Hepatocyte (in vitro differentiated cells): ENCODE data around the gene LDLRAP1. TPM values are rescaled to one million over a fixed set of nuclear protein-coding genes. Genes with fewer than 3 reads are reported as not detected.

Experiments
- DNase-seq: peaks from one replicate; pipeline ENCODE4 v3.0.0-alpha.2; 2016; ENCODE audit warnings: low spot score
- H2AFZ ChIP-seq: fragments of 200-600 bp; sonication (generic); 2 replicates; pipeline ENCODE4 v1.6.0; 2016; ENCODE audit warnings: antibody characterized with exemption, mild to moderate bottlenecking
- H3K27ac ChIP-seq: fragments of 200-600 bp; sonication (generic); 2 replicates; pipeline ENCODE4 v1.5.1; 2016; ENCODE audit warnings: mild to moderate bottlenecking
- H3K27me3 ChIP-seq: fragments of 200-600 bp; sonication (generic); 2 replicates; pipeline ENCODE4 v1.6.1; 2016
- H3K36me3 ChIP-seq: fragments of 200-600 bp; sonication (generic); replicated peaks from 2 replicates; pipeline ENCODE4 v1.5.1; 2016; ENCODE audit warnings: low read depth; ENCODE audit not compliant: insufficient read depth
- H3K4me1 ChIP-seq: fragments of 200-600 bp; sonication (generic); 2 replicates; pipeline ENCODE4 v1.5.1; 2016; ENCODE audit warnings: mild to moderate bottlenecking, moderate library complexity; ENCODE audit not compliant: insufficient read depth
- H3K4me2 ChIP-seq: fragments of 200-600 bp; sonication (generic); 2 replicates; pipeline ENCODE4 v1.6.0; 2016
- H3K4me3 ChIP-seq: fragments of 200-600 bp; sonication (generic); 2 replicates; pipeline ENCODE4 v1.5.1; 2016; ENCODE audit warnings: mild to moderate bottlenecking
- H3K79me2 ChIP-seq: fragments of 200-600 bp; sonication (generic); 2 replicates; pipeline ENCODE4 v1.6.0; 2017; ENCODE audit warnings: mild to moderate bottlenecking
- H3K9me2 ChIP-seq: fragments of 200-600 bp; sonication (generic); replicated peaks from 2 replicates; pipeline ENCODE4 v1.6.0; 2017; ENCODE audit warnings: mild to moderate bottlenecking; ENCODE audit not compliant: insufficient read depth
- H3K9me3 ChIP-seq: fragments of 200-600 bp; sonication (generic); 2 replicates; pipeline ENCODE4 v1.5.1; 2016; ENCODE audit warnings: low read depth, mild to moderate bottlenecking
- H4K20me1 ChIP-seq: fragments of 200-600 bp; sonication (generic); 2 replicates; pipeline ENCODE4 v1.6.0; 2016; ENCODE audit warnings: mild to moderate bottlenecking; ENCODE audit not compliant: insufficient read depth, poor library complexity, severe bottlenecking
- EZH2 ChIP-seq: fragments of 200-600 bp; sonication (generic); IDR thresholded peaks from 2 replicates; pipeline ENCODE4 v1.6.1; 2016; ENCODE audit warnings: antibody characterized with exemption, mild to moderate bottlenecking, borderline replicate concordance
- EZH2phosphoT487 ChIP-seq: fragments of 200-600 bp; sonication (generic); IDR thresholded peaks from one replicate; pipeline ENCODE4 v1.6.1; 2018; ENCODE audit warnings: antibody characterized with exemption, mild to moderate bottlenecking, low read depth, moderate library complexity; ENCODE audit not compliant: unreplicated experiment, severe bottlenecking
- WGBS: methylation state at CpG from one replicate; pipeline ENCODE4 v1.1.6; 2016; ENCODE audit warnings: low lambda C conversion rate; ENCODE audit errors: missing lambda C conversion rate; 5-methylcytosine and 5-hydroxymethylcytosine counted together
- polyA plus RNA-seq: library from polyadenylated mRNA; unstranded; fragments of >200 nt; fragmentation: Nextera tagmentation; extraction: Ambion mirVana; gene quantifications from 2 replicates; pipeline ENCODE4 v1.2.1, GENCODE V29; 2016
- total RNA-seq: library from RNA; depleted of rRNA; stranded (reverse); fragments of >200 nt; gene quantifications from 2 replicates; pipeline ENCODE4 v1.2.3, GENCODE V29; 2014
- TF ChIP-seq, protein P1 (sequence below): fragments of 200-600 bp; sonication (generic); IDR thresholded peaks from 2 replicates; pipeline ENCODE4 v1.5.1; 2016; ENCODE audit warnings: antibody characterized with exemption, mild to moderate bottlenecking; ENCODE audit not compliant: poor library complexity

LDLRAP1 gene
- total and polyA plus RNA-seq, 2 experiments from 2014 or later, result 17.3 to 27.5 TPM

DNA sequence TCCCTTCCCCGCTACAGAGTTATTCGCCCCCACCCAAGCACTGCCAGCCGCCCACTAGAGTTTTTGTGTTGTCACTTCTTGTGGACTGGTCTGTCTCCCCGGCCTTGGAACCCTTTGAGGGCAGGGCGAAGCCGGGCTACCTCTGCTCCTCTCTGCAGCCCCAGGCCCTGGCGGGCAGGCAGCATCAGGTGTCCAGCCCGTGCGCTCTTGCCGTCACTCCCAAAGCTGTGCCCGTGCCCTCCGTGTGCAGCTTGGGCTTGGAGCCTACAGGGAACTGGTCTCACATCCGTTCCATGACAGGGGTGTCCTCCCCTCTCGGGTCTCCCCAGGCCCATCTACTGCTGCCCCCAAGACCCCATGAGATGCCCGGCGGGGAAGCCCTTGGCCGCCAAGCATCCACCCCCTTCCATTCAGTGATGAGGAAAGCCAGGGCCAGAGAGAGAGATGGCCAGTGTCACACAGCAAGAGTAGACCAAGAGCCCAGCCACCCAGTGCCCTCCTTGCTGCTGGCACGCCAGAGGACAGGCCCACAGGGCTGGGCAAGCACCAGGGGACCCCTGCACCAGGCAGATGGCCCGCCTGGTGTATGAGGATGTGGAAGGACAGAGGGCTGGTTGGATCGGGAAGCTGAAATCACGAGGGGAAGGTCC, 15.3 kb upstream of the LDLRAP1 start:
- Histone ChIP-seq H3K27me3 (no peaks in the 10 kb centered on the region), H2AFZ (no peak overlapping the region), H3K9me2 (no peaks in the 10 kb centered on the region), H3K79me2 (no peaks in the 10 kb centered on the region), H3K4me3 (no peak overlapping the region), H3K9me3 (no peaks in the 10 kb centered on the region), H4K20me1 (no peaks in the 10 kb centered on the region), H3K36me3 (no peaks in the 10 kb centered on the region), H3K4me1 (no peaks in the 10 kb centered on the region), H3K4me2 (no peak overlapping the region), H3K27ac (no peak overlapping the region)
- no peak for TF ChIP-seq EZH2phosphoT487
- TF ChIP-seq, protein P1, sequence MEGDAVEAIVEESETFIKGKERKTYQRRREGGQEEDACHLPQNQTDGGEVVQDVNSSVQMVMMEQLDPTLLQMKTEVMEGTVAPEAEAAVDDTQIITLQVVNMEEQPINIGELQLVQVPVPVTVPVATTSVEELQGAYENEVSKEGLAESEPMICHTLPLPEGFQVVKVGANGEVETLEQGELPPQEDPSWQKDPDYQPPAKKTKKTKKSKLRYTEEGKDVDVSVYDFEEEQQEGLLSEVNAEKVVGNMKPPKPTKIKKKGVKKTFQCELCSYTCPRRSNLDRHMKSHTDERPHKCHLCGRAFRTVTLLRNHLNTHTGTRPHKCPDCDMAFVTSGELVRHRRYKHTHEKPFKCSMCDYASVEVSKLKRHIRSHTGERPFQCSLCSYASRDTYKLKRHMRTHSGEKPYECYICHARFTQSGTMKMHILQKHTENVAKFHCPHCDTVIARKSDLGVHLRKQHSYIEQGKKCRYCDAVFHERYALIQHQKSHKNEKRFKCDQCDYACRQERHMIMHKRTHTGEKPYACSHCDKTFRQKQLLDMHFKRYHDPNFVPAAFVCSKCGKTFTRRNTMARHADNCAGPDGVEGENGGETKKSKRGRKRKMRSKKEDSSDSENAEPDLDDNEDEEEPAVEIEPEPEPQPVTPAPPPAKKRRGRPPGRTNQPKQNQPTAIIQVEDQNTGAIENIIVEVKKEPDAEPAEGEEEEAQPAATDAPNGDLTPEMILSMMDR, result no peak
- no peak for TF ChIP-seq EZH2
- 91% methylated on average over 21 of the region's 21 CpGs for WGBS
- DNase-seq, result no peak

DNA sequence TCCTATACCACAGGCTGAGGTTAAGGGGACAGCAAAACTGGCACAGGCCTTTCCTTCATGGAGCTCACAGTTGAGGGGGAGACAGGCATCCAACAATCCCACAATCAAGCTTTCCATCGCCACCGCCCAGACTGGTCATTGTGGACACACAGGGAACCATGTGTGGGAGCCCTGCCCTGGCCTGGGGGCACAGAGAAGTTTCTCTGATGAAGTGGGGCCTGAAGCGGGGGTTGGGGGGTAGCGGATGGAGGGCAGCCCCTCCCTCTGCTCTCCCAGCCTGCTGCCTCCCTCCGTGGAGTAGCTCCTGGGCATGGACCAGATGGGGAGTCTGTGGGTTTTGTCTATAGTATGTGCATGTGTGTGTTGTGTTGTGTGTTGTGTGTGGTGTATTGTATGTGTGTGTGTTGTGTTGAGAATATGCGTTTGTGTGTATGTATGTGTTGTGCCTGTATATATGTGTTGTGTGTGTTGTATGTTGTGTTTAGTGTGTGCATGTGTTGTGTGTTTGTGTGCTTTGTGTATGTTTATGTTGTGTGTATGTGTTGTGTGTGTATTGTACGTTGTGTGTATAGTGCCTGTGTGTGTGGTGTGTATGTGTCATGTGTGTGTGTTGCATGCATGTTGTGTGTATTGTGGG, 14.4 kb upstream of the LDLRAP1 start:
- H2AFZ ChIP-seq, result no peak overlapping the region
- TF ChIP-seq EZH2 (no peak), EZH2phosphoT487 (no peak)
- TF ChIP-seq, protein P1, result no peak
- H3K4me2 ChIP-seq, result no peak overlapping the region
- H3K9me2 ChIP-seq, result no peaks in the 10 kb centered on the region
- WGBS, result 75% methylated on average over 7 of the region's 7 CpGs
- H3K4me1 ChIP-seq, result no peaks in the 10 kb centered on the region
- no peaks in the 10 kb centered on the region for H3K79me2 ChIP-seq
- H3K27me3 ChIP-seq, result no peaks in the 10 kb centered on the region
- no peaks in the 10 kb centered on the region for H4K20me1 ChIP-seq
- no peak for DNase-seq
- no peak overlapping the region for H3K4me3 ChIP-seq
- H3K9me3 ChIP-seq, result no peaks in the 10 kb centered on the region
- H3K27ac ChIP-seq, result no peak overlapping the region
- H3K36me3 ChIP-seq, result no peaks in the 10 kb centered on the region

DNA sequence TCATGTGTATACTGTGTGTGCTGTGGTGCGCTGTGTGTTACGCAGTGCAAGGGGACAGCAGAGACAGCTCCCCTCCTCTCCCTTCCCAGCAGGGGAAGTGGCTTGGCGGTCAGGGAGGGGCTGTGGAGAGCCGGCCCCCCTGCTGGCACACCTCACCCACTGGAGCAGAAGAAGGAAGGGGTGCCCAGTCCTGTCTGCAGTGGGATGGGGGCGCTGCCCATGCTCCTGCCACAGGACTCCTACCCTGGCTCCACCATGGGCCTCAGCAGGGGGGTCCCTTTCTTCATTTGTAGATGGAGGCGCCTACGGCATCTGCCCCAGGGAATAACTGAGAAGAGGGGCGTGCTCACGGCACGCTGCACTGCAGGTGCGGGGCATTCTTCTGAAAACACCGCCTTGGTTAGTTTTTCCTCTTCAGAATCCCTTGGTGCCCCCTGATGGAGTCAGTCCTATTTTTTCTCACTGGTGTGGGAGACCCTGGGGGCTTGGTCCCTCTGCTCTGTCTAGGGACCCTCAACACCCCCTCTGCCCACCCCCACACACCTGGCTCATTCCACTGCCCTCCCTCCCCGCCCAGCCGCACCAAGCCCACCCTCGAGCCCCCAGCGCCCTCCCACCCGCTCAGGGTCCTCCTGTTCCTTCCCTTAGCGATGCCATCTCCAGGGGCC, 13.8 kb upstream of the LDLRAP1 start:
- Histone ChIP-seq H3K27me3 (no peaks in the 10 kb centered on the region), H4K20me1 (no peaks in the 10 kb centered on the region), H3K4me1 (no peaks in the 10 kb centered on the region), H3K9me3 (no peaks in the 10 kb centered on the region), H3K27ac (no peak overlapping the region), H3K9me2 (no peaks in the 10 kb centered on the region), H3K4me3 (no peak overlapping the region), H3K36me3 (no peaks in the 10 kb centered on the region), H2AFZ (no peak overlapping the region), H3K4me2 (no peak overlapping the region), H3K79me2 (no peaks in the 10 kb centered on the region)
- no peak for DNase-seq
- 89% methylated on average over 17 of the region's 18 CpGs for WGBS
- TF ChIP-seq EZH2, result no peak
- TF ChIP-seq, protein P1, result no peak
- TF ChIP-seq EZH2phosphoT487, result no peak
